Esophagus muscularis mucosa (tissue), 4 donors: ENCODE data around the gene SNED1. TPM values are rescaled to one million over a fixed set of nuclear protein-coding genes. Genes with fewer than 3 reads are reported as not detected.

Experiments used
- DNase-seq: peaks from one replicate; pipeline ENCODE4 v3.0.0-alpha.2; 2017; ENCODE audit errors: extremely low spot score
- H3K27ac ChIP-seq, 4 donors: fragments of 200-600 bp; sonication (generic); replicated peaks in 1 of 4; 1 replicate in 3 of 4; 2 replicates in 1 of 4; pipeline ENCODE4 v1.5.1; 2016 to 2019; ENCODE audit warnings: mild to moderate bottlenecking in 1 of 4
- H3K27me3 ChIP-seq, 4 donors: fragments of 200-600 bp; sonication (generic); one replicate each; pipeline versions ENCODE4 v1.5.1 to v1.6.0; 2016 to 2019
- H3K36me3 ChIP-seq, 4 donors: fragments of 200-600 bp; sonication (generic); one replicate each; pipeline ENCODE4 v1.5.1; 2016 to 2019
- H3K4me1 ChIP-seq, 4 donors: fragments of 200-600 bp; sonication (generic); one replicate each; pipeline ENCODE4 v1.5.1; 2016 to 2019
- H3K4me3 ChIP-seq, 4 donors: fragments of 200-600 bp; sonication (generic); 1 replicate in 2 of 4; 2 replicates in 2 of 4; pipeline ENCODE4 v1.5.1; 2016 to 2019; ENCODE audit warnings: mild to moderate bottlenecking in 4 of 4, moderate library complexity in 1 of 4
- H3K9me3 ChIP-seq, 4 donors: fragments of 200-600 bp; sonication (generic); 1 replicate in 3 of 4; 2 replicates in 1 of 4; pipeline ENCODE4 v1.5.1; 2016 to 2019
- EP300 ChIP-seq: sonication (generic); formaldehyde crosslinking; IDR thresholded peaks from one replicate; pipeline ENCODE4 v1.6.1; 2017; ENCODE audit warnings: antibody characterized with exemption
- POLR2A ChIP-seq: fragments of 450-650 bp; IDR thresholded peaks from one replicate; pipeline ENCODE4 v1.6.1; 2017; ENCODE audit warnings: antibody characterized with exemption, moderate library complexity, mild to moderate bottlenecking, low read depth
- POLR2AphosphoS5 ChIP-seq, 2 donors: sonication (generic); formaldehyde crosslinking; IDR thresholded peaks; one replicate each; pipeline ENCODE4 v1.6.1; 2017; ENCODE audit warnings: antibody characterized with exemption in 2 of 2
- WGBS: methylation state at CpG from one replicate; pipeline ENCODE4 v1.1.5; 2018; 5-methylcytosine and 5-hydroxymethylcytosine counted together
- intact Hi-C: fragments of 100-400 bp; cut with DNase I; formaldehyde crosslinking; loops from one replicate; pipeline ENCODE4 v1.15.1; 2023
- small RNA-seq, 3 donors: library from RNA; depleted of rRNA; stranded (forward); fragments of <200 nt; gene quantifications; one replicate each; pipeline ENCODE3, GENCODE V24; 2016
- total RNA-seq, 4 donors: library from RNA; depleted of rRNA; stranded (reverse); fragments of >200 nt; gene quantifications; one replicate each; pipeline versions ENCODE4 v1.1.0 to v1.2.1, GENCODE V29; 2016
- TF ChIP-seq, protein P1 (sequence below), 3 experiments: fragments of 200-600 bp in 2 of 3; fragments of 450-650 bp in 1 of 3; sonication (generic) in 2 of 3; IDR thresholded peaks; one replicate each; pipeline ENCODE4 v1.5.1; 2017 to 2019; ENCODE audit warnings: antibody characterized with exemption in 3 of 3, mild to moderate bottlenecking in 2 of 3, moderate library complexity in 1 of 3

SNED1 gene
- total RNA-seq, 4 donors from 2014 or later, result 7.3 to 14.1 (median 11.6) TPM

DNA sequence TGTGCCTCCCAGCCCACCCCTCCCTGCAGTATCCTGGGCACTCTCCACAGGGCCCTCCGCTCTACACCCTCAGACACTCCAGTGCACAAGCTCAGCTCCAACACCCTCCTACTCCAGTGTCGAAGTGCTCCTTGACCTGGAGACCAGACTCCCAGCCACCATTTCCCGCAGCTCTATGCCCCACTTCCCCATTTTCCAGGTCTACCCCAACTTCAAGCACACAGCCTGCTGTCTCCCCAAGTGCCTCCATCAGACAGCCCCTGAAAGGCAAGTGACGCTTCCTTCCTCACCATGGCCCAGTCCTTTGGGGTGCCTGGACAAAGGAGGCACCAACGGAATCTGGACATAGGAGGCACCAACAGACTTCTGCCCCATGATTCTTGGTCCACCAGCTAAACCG, 143.6 kb downstream of the SNED1 start:
- intact Hi-C loops, result no loop called here
- DNase-seq, result no peak
- Histone ChIP-seq H3K27me3 (no peaks in the 10 kb centered on the region), H3K4me1 (no peaks in the 10 kb centered on the region), H3K4me3 (no peak overlapping the region), H3K36me3 (peaks cover 0 to 19% (median 4%) of the 10 kb centered on the region in 4 donors), H3K27ac (no peak overlapping the region), H3K9me3 (no peaks in the 10 kb centered on the region)
- no peak for TF ChIP-seq EP300
- TF ChIP-seq, protein P1, sequence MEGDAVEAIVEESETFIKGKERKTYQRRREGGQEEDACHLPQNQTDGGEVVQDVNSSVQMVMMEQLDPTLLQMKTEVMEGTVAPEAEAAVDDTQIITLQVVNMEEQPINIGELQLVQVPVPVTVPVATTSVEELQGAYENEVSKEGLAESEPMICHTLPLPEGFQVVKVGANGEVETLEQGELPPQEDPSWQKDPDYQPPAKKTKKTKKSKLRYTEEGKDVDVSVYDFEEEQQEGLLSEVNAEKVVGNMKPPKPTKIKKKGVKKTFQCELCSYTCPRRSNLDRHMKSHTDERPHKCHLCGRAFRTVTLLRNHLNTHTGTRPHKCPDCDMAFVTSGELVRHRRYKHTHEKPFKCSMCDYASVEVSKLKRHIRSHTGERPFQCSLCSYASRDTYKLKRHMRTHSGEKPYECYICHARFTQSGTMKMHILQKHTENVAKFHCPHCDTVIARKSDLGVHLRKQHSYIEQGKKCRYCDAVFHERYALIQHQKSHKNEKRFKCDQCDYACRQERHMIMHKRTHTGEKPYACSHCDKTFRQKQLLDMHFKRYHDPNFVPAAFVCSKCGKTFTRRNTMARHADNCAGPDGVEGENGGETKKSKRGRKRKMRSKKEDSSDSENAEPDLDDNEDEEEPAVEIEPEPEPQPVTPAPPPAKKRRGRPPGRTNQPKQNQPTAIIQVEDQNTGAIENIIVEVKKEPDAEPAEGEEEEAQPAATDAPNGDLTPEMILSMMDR (IDR thresholded peaks at IDR 0.05), result no peak
- TF ChIP-seq POLR2A, result no peak
- no peak for TF ChIP-seq POLR2AphosphoS5 (IDR thresholded peaks at IDR 0.05)
- 92% methylated on average over 6 of the region's 6 CpGs for WGBS

DNA sequence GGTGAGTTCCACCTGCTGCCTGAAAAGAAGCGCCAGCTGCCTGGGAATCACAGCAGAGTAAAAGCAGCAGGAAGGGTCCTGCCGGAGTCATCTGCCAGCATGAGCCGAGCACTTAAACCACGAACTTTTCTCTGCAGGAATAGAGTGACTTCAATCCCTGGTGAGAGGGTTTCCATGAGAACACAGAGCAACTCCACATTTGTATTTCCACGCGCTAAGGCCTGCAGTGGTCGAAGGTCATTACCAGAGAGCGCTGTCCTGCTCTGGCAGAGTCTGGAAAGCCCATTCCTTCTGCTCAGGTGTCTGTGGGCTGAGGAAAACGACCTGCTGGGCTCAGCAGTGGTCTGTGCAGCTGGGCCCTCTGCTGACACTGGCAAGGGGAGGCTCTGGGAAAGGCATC, 144.2 kb downstream of the SNED1 start:
- intact Hi-C loops, result no loop called here
- DNase-seq, result no peak
- Histone ChIP-seq H3K9me3 (no peaks in the 10 kb centered on the region), H3K27ac (no peak overlapping the region), H3K36me3 (peaks cover 0 to 16% (median 2%) of the 10 kb centered on the region in 4 donors), H3K4me3 (no peak overlapping the region), H3K27me3 (no peaks in the 10 kb centered on the region), H3K4me1 (no peaks in the 10 kb centered on the region)
- no peak for TF ChIP-seq EP300
- TF ChIP-seq, protein P1 (IDR thresholded peaks at IDR 0.05), result no peak
- no peak for TF ChIP-seq POLR2A
- no peak for TF ChIP-seq POLR2AphosphoS5 (IDR thresholded peaks at IDR 0.05)
- WGBS, result 95% methylated on average over 8 of the region's 9 CpGs

Small RNA genes within 50 kb of the gene (small RNA-seq; reads per million reads assigned to genes)
- gene AC005237.2, result 0 reads per million in 3 donors

Other genes starting within 250 kb of the SNED1 start
- 1 to 10 TPM; 1.7 to 4.1 (median 3.4) TPM for gene KIF1A, start 178.4 kb upstream of the SNED1 start, total RNA-seq
- not detected for gene AGXT, start 129.8 kb upstream of the SNED1 start, total RNA-seq
- under 1 TPM in 1 of 4 donors, not detected in 3; 0.83 TPM for gene MAB21L4, start 102.5 kb upstream of the SNED1 start, total RNA-seq
- not detected for gene CROCC2, start 92.3 kb upstream of the SNED1 start, total RNA-seq
- gene MTERF4, start 103.7 kb downstream of the SNED1 start, total RNA-seq, result 10 to 100 TPM; 19.5 to 26.6 (median 24.5) TPM
- gene PASK, start 150.9 kb downstream of the SNED1 start, total RNA-seq, result 1 to 10 TPM; 1.5 to 3.3 (median 2.2) TPM
- gene PPP1R7, start 151.8 kb downstream of the SNED1 start, total RNA-seq, result 10 to 100 TPM; 69.1 to 87.2 (median 73.7) TPM
- gene ANO7, start 190.1 kb downstream of the SNED1 start, total RNA-seq, result 1 to 10 TPM in 1 of 4 donors, under 1 TPM in 2, not detected in 1; 0.32 to 1.3 (median 0.42) TPM